ENCODE data around the gene BEST1.

The BEST1 gene

GRCh38 chr11:61975638-61976419 lies 25.7 kb downstream of the BEST1 start:
- DNase-seq (ENCODE audit: low read depth), result no peak
- TF ChIP-seq, protein P1, sequence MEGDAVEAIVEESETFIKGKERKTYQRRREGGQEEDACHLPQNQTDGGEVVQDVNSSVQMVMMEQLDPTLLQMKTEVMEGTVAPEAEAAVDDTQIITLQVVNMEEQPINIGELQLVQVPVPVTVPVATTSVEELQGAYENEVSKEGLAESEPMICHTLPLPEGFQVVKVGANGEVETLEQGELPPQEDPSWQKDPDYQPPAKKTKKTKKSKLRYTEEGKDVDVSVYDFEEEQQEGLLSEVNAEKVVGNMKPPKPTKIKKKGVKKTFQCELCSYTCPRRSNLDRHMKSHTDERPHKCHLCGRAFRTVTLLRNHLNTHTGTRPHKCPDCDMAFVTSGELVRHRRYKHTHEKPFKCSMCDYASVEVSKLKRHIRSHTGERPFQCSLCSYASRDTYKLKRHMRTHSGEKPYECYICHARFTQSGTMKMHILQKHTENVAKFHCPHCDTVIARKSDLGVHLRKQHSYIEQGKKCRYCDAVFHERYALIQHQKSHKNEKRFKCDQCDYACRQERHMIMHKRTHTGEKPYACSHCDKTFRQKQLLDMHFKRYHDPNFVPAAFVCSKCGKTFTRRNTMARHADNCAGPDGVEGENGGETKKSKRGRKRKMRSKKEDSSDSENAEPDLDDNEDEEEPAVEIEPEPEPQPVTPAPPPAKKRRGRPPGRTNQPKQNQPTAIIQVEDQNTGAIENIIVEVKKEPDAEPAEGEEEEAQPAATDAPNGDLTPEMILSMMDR (IDR thresholded peaks at IDR 0.05; ENCODE audit: insufficient read depth, low read depth, low read length, missing control alignments), result no peak
- no peak overlapping the region for H3K4me3 ChIP-seq (ENCODE audit: low read length)

- TF ChIP-seq, protein P1 (IDR thresholded peaks at IDR 0.05; ENCODE audit: insufficient read depth, low read depth, low read length, missing control alignments), result no peak
- H3K4me3 ChIP-seq (ENCODE audit: low read length), result no peak overlapping the region
- no peak for DNase-seq (ENCODE audit: low read depth)
These were observed 26.3 kb downstream of the BEST1 start for GRCh38 chr11:61976420-61976800.

DNA sequence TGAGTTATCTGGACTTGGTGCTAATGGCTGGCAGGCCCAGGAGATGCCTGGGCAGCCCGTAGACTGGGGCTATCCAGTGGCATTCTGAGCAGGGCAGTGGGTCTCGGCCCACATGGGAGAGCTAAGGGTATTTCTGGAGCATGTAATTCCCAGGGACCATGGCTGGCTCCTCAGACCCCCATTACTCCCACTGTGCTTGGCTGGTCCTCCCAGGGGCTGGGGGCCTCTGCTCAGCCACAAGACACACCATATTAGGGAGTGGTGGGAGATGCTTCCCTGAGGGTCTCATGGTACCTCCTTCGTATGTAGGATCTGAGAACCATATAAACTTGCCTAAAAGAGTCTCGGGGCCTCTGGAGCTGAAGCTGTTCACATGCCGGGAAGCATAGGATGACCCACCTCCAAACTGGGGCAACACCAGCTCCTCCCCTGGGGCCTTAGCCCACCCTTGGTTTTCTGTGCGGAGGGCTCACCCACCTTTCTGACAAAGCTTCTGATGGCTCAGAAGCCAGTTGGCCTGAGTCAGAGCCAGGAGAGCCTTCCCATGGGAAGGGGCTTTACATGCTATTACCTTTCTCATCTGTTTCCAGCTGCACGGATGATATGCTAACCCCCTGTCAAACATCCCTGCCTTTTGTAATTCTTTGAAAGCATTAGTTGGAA lies 26.8 kb downstream of the BEST1 start:
- no peak overlapping the region for H3K4me3 ChIP-seq (ENCODE audit: low read length)
- no peak for DNase-seq (ENCODE audit: low read depth)
- TF ChIP-seq, protein P1 (IDR thresholded peaks at IDR 0.05; ENCODE audit: insufficient read depth, low read depth, low read length, missing control alignments), result no peak

DNA sequence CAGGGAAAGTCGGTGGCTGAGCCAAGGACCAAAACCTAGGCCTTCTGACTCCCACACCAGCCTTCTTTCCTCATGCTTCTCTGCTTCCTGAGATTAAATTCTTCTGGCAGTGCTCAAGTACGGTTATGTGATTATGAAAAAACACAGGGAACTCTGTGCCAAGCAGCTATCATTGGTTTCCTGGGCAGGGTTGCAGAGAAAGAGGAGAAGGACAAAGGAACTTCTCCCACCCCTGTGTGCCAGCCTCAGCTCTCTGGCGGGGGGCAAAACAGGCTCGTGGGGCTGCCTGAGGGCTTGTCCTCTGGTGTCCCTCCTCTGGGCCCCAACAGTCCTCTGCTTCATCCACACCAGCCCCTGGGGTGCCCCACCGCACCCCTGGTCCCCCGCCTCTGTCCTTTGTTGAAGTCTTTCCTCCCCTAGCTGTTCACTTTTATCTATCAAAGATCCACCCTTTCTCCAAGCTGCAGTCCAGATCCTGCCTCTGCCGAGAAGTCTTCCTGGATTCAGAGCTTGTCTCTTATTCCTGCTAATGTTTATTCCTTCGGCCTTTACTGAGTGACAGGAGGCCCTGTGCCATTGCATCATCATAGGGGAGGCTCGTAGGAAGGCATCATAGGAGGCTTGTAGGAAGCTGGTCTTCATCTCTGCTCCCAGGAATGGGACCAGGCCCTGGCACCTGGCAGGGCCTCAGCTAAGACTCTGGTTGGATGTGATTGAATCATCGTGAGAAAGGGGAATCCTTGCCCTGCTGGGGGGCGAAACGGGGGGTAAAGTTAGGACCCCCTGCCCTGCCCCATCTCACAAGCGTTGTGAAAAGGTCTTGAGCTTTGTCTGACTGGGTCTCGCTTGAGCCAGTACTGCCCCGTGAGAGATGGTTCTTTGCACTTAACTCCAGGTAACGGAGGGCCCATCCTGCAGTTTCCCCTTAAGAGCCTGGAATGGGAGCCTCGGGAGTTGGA lies 28.8 kb downstream of the BEST1 start:
- DNase-seq (ENCODE audit: low read depth), result peak; percentile 77
- TF ChIP-seq, protein P1 (IDR thresholded peaks at IDR 0.05; ENCODE audit: insufficient read depth, low read depth, low read length, missing control alignments), result no peak
- no peak overlapping the region for H3K4me3 ChIP-seq (ENCODE audit: low read length)

- TF ChIP-seq, protein P1 (IDR thresholded peaks at IDR 0.05; ENCODE audit: insufficient read depth, low read depth, low read length, missing control alignments), result no peak
- no peak overlapping the region for H3K4me3 ChIP-seq (ENCODE audit: low read length)
- DNase-seq (ENCODE audit: low read depth), result peak; percentile 84
These were observed 30.8 kb downstream of the BEST1 start for GRCh38 chr11:61980783-61981541.

- H3K4me3 ChIP-seq (ENCODE audit: low read length), result no peak overlapping the region
- TF ChIP-seq, protein P1 (IDR thresholded peaks at IDR 0.05; ENCODE audit: insufficient read depth, low read depth, low read length, missing control alignments), result no peak
- DNase-seq (ENCODE audit: low read depth), result no peak
These were observed 33.3 kb downstream of the BEST1 start for GRCh38 chr11:61983419-61983818.
